WTC11 (cell line): ENCODE data around the gene RAD21L1. TPM values are rescaled to one million over a fixed set of nuclear protein-coding genes. Genes with fewer than 3 reads are reported as not detected.

Source experiments
- ATAC-seq: fragments of 200-7000 bp; cut with Tn5 transposase; 2 replicates; pipeline ENCODE4 v1.10.0; 2021; ENCODE audit warnings: mild to moderate bottlenecking, moderate library complexity
- CTCF ChIA-PET: fragments of 300-600 bp; sonication (Branson Sonifier 250); formaldehyde crosslinking; loops from one replicate; lab custom pipeline; 2021; ENCODE audit warnings: antibody characterized with exemption; lab: Charles Lee
- POLR2A ChIA-PET: fragments of 350-600 bp; sonication (Branson Sonifier 250); formaldehyde crosslinking; loops from one replicate; lab custom pipeline; 2021; ENCODE audit warnings: antibody characterized with exemption; lab: Charles Lee
- DNase-seq: peaks from one replicate; pipeline ENCODE4 v3.0.0; 2021; ENCODE audit warnings: low spot score
- H3K27ac Mint-ChIP-seq: 2 replicates; pipeline ENCODE4 v1.8.0; 2021; ENCODE audit warnings: mixed read lengths
- H3K27me3 Mint-ChIP-seq: 2 replicates; pipeline ENCODE4 v1.8.0; 2021; ENCODE audit warnings: low read depth, mild to moderate bottlenecking, moderate library complexity, mixed read lengths
- H3K36me3 Mint-ChIP-seq: 2 replicates; pipeline ENCODE4 v1.8.0; 2021; ENCODE audit warnings: mixed read lengths
- H3K4me1 Mint-ChIP-seq: 2 replicates; pipeline ENCODE4 v1.8.0; 2022; ENCODE audit warnings: mixed read lengths
- H3K4me3 Mint-ChIP-seq: 2 replicates; pipeline ENCODE4 v1.8.0; 2021; ENCODE audit warnings: mild to moderate bottlenecking, moderate library complexity, mixed read lengths
- H3K9me3 Mint-ChIP-seq: 2 replicates; pipeline ENCODE4 v1.8.0; 2021; ENCODE audit warnings: mixed read lengths
- ESRRA ChIP-seq: sonication (generic); formaldehyde crosslinking; IDR thresholded peaks from 2 replicates; pipeline ENCODE4 v1.8.1; 2022; ENCODE audit warnings: mild to moderate bottlenecking, missing genetic modification reagents, borderline replicate concordance
- GABPB1 ChIP-seq: sonication (generic); formaldehyde crosslinking; IDR thresholded peaks from 2 replicates; pipeline ENCODE4 v1.8.1; 2023; ENCODE audit warnings: mild to moderate bottlenecking, missing genetic modification reagents
- HMGA2 ChIP-seq: fragments of 250-450 bp; sonication (Bioruptor Pico); IDR thresholded peaks from 2 replicates; pipeline ENCODE4 v1.4.0; 2021; ENCODE audit warnings: mild to moderate bottlenecking, moderate library complexity
- MXD4 ChIP-seq: fragments of 250-450 bp; sonication (Bioruptor Pico); IDR thresholded peaks from 2 replicates; pipeline ENCODE4 v1.8.0; 2021; ENCODE audit warnings: mild to moderate bottlenecking, moderate library complexity, borderline replicate concordance
- NFYB ChIP-seq: sonication (generic); formaldehyde crosslinking; conservative IDR thresholded peaks from 2 replicates; pipeline ENCODE4 v1.8.0; 2022; ENCODE audit warnings: low read depth, missing genetic modification reagents
- OVOL2 ChIP-seq: fragments of 250-450 bp; sonication (Bioruptor Pico); IDR thresholded peaks from 2 replicates; pipeline ENCODE4 v1.9.0; 2021; ENCODE audit warnings: mild to moderate bottlenecking, borderline replicate concordance
- PRRX2 ChIP-seq: fragments of 250-450 bp; sonication (Bioruptor Pico); IDR thresholded peaks from 2 replicates; pipeline ENCODE4 v1.8.0; 2021; ENCODE audit warnings: mild to moderate bottlenecking
- RELA ChIP-seq: sonication (generic); formaldehyde crosslinking; IDR thresholded peaks from 2 replicates; pipeline ENCODE4 v1.8.1; 2022; ENCODE audit warnings: missing genetic modification reagents, mild to moderate bottlenecking, borderline replicate concordance
- RORB ChIP-seq: fragments of 250-450 bp; sonication (Bioruptor Pico); IDR thresholded peaks from 2 replicates; pipeline ENCODE4 v1.9.0; 2021; ENCODE audit warnings: mild to moderate bottlenecking
- TEAD1 ChIP-seq: sonication (generic); formaldehyde crosslinking; IDR thresholded peaks from 2 replicates; pipeline ENCODE4 v1.8.0; 2022; ENCODE audit warnings: mild to moderate bottlenecking, missing genetic modification reagents
- ZNF138 ChIP-seq: sonication (generic); formaldehyde crosslinking; conservative IDR thresholded peaks from 2 replicates; pipeline ENCODE4 v1.8.1; 2022; ENCODE audit warnings: mild to moderate bottlenecking, moderate library complexity, missing genetic modification reagents
- total RNA-seq: library from RNA; stranded (reverse); gene quantifications from 3 replicates; pipeline ENCODE4 v1.2.3, GENCODE V29; 2021
- TF ChIP-seq, protein P1 (sequence below): sonication (generic); formaldehyde crosslinking; IDR thresholded peaks from 2 replicates; pipeline ENCODE4 v1.8.1; 2023; ENCODE audit warnings: mild to moderate bottlenecking, moderate library complexity, missing genetic modification reagents
- TF ChIP-seq, protein P2 (sequence below): sonication (generic); formaldehyde crosslinking; IDR thresholded peaks from 2 replicates; pipeline ENCODE4 v1.8.1; 2022; ENCODE audit warnings: mild to moderate bottlenecking, moderate library complexity, missing genetic modification reagents
- TF ChIP-seq, protein P3 (sequence below): sonication (generic); formaldehyde crosslinking; IDR thresholded peaks from 2 replicates; pipeline ENCODE4 v1.8.0; 2023; ENCODE audit warnings: missing genetic modification reagents, mild to moderate bottlenecking, borderline replicate concordance
- TF ChIP-seq, protein P4 (sequence below): fragments of 250-450 bp; sonication (Bioruptor Pico); IDR thresholded peaks from 2 replicates; pipeline ENCODE4 v1.8.0; 2021; ENCODE audit warnings: mild to moderate bottlenecking
- TF ChIP-seq, protein P5 (sequence below): sonication (generic); formaldehyde crosslinking; conservative IDR thresholded peaks from 2 replicates; pipeline ENCODE4 v1.8.1; 2023; ENCODE audit warnings: mild to moderate bottlenecking, low read depth, missing genetic modification reagents, moderate library complexity

RAD21L1 gene
- total RNA-seq, 1 experiment from 2014 or later: 0.77 TPM

DNA sequence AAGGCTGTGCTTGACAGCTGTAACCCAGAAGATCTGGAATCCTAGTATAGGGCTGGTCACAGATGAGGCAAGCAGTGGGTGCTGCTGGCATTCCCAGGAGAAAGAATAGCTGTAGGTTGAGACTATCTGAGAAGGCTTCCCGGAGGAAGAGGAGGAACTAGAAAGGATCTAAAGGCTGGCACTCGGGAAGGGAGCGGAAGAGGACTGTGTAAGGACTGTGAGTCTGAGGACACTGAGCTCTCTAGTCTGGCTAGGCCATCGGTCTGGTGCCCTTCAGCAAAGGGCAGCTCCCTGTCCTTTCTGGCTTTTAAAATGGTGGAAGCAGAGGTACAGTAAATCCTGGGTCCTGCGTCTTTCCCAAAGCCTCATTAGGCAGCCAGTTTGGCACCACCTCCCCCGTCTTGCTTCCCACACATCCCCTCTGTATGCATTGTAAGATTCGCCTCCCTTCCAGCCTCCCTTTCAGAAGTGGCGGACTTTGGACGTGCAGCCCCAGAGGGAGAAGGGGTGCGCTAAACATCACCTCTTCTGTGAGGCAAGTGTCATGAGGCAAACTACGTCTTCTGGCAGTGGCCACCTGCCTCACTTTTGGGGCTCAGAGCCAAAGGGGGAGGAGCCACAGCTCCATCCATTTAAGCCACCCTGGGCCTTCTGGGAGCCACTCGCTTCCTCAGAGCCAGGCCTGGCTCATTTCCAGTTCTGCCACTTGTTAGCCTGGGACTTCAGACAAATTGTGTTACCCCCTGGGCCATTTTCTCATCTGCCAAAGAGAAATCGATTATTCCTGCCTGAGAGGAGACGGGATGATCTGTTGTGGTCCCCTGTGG, 48.9 kb downstream of the RAD21L1 start (continued):
- TF ChIP-seq, protein P1, sequence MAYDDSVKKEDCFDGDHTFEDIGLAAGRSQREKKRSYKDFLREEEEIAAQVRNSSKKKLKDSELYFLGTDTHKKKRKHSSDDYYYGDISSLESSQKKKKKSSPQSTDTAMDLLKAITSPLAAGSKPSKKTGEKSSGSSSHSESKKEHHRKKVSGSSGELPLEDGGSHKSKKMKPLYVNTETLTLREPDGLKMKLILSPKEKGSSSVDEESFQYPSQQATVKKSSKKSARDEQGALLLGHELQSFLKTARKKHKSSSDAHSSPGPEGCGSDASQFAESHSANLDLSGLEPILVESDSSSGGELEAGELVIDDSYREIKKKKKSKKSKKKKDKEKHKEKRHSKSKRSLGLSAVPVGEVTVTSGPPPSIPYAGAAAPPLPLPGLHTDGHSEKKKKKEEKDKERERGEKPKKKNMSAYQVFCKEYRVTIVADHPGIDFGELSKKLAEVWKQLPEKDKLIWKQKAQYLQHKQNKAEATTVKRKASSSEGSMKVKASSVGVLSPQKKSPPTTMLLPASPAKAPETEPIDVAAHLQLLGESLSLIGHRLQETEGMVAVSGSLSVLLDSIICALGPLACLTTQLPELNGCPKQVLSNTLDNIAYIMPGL (CRISPR knock-in tag): no peak
- no peak for TF ChIP-seq PRRX2 (CRISPR knock-in tag)
- TF ChIP-seq, all 79 proteins: peak for 0

DNA sequence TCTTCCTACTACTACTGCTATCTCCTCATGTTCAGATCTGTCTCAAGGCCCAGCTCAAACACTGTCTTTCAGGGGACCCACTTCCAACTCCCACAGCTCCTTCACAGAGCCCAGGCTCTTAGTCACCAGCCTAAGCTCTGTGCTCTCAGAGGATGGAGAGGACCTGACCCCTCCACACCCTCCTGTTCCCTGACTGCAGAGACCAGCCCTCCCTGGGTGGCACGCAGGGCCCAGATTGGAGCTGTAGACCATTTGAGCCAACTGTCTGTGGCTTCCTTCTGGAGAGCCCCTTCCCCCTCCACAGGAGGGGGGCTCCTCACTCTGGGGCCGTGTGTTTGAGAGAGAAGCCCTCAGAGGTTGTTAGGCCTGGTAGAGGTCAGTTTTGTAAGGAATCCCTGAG, 50.1 kb downstream of the RAD21L1 start:
- H3K27ac Mint-ChIP-seq: no peak overlapping the region
- no peak overlapping the region for H3K4me3 Mint-ChIP-seq
- no peaks in the 10 kb centered on the region for H3K36me3 Mint-ChIP-seq
- DNase-seq (no peak), ATAC-seq (no peak)
- H3K4me1 Mint-ChIP-seq: no peaks in the 10 kb centered on the region
- H3K9me3 Mint-ChIP-seq: no peaks in the 10 kb centered on the region
- ChIA-PET POLR2A (no interaction called here), CTCF (interaction anchor here (0.7 to 1.9 kb wide), 2 partner anchors 25 to 37 kb away, joined by 3 to 7 read pairs; no protein-coding TSS in a partner anchor)
- no peaks in the 10 kb centered on the region for H3K27me3 Mint-ChIP-seq
- no peak for TF ChIP-seq HMGA2 (CRISPR knock-in tag)
- no peak for TF ChIP-seq RORB (CRISPR knock-in tag)
- TF ChIP-seq ESRRA: no peak
- TF ChIP-seq, protein P2, sequence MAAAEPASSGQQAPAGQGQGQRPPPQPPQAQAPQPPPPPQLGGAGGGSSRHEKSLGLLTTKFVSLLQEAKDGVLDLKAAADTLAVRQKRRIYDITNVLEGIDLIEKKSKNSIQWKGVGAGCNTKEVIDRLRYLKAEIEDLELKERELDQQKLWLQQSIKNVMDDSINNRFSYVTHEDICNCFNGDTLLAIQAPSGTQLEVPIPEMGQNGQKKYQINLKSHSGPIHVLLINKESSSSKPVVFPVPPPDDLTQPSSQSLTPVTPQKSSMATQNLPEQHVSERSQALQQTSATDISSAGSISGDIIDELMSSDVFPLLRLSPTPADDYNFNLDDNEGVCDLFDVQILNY (CRISPR knock-in tag): no peak

DNA sequence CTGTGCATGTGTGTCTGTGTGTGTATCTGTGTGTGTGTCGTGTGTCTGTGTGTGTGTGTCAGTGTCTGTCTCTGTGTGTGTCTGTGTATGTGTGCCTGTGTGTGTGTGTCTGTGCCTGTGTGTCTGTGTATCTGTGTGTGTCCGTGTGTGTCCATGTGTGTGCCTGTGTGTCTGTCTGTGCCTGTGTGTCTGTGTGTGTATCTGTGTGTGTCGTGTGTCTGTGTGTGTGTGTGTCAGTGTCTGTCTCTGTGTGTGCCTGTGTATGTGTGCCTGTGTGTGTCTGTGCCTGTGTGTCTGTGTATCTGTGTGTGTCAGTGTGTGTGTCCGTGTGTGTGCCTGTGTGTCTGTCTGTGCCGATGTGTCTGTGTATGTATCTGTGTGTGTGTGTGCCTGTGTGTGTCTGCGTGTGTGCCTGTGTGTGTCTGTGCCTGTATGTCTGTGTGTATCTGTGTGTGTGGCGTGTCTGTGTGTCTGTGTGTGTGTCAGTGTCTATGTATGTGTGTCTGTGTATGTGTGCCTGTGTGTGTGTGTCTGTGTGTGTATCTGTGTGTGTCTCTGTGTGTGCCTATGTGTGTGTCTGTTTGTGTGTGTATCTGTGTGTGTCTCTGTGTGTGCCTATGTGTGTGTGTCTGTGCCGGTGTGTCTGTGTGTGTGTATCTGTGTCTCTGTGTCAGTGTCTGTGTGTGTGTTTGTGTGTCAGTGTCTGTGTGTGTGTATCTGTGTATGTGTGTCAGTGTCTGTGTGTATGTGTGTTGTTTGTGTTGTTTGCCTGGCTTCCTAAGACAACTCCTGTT, 51.9 kb downstream of the RAD21L1 start:
- no peak overlapping the region for H3K4me3 Mint-ChIP-seq
- no peaks in the 10 kb centered on the region for H3K36me3 Mint-ChIP-seq
- ATAC-seq: no peak
- no peaks in the 10 kb centered on the region for H3K27me3 Mint-ChIP-seq
- ChIA-PET CTCF (no interaction called here), POLR2A (no interaction called here)
- no peaks in the 10 kb centered on the region for H3K9me3 Mint-ChIP-seq
- no peak for DNase-seq
- no peak overlapping the region for H3K27ac Mint-ChIP-seq
- no peak for TF ChIP-seq ZNF138 (CRISPR knock-in tag)
- H3K4me1 Mint-ChIP-seq: no peaks in the 10 kb centered on the region

DNA sequence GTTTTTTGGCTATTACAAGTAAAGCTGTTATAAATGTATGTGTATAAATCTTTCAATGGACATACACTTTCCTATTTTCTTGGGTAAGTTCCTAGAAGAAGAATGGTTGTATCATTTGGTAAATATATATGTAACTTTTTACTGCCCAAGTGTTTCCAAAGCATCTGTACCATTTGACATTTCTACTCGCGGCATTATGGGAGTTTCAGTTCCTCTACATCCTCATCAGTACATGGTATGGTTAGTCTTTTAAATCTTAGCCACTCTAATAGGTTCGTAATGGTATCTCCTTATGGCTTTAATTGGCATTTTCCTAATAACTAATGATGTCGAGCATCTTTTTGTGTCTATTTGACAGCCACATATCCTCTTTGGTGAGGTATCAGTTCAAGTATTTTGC, 53.1 kb downstream of the RAD21L1 start:
- Mint-ChIP-seq H3K4me1 (no peaks in the 10 kb centered on the region), H3K27me3 (no peaks in the 10 kb centered on the region), H3K36me3 (no peaks in the 10 kb centered on the region), H3K4me3 (no peak overlapping the region), H3K27ac (no peak overlapping the region), H3K9me3 (no peaks in the 10 kb centered on the region)
- ATAC-seq (no peak), DNase-seq (no peak)
- POLR2A ChIA-PET: no interaction called here
- CTCF ChIA-PET: no interaction called here
- TF ChIP-seq, protein P3, sequence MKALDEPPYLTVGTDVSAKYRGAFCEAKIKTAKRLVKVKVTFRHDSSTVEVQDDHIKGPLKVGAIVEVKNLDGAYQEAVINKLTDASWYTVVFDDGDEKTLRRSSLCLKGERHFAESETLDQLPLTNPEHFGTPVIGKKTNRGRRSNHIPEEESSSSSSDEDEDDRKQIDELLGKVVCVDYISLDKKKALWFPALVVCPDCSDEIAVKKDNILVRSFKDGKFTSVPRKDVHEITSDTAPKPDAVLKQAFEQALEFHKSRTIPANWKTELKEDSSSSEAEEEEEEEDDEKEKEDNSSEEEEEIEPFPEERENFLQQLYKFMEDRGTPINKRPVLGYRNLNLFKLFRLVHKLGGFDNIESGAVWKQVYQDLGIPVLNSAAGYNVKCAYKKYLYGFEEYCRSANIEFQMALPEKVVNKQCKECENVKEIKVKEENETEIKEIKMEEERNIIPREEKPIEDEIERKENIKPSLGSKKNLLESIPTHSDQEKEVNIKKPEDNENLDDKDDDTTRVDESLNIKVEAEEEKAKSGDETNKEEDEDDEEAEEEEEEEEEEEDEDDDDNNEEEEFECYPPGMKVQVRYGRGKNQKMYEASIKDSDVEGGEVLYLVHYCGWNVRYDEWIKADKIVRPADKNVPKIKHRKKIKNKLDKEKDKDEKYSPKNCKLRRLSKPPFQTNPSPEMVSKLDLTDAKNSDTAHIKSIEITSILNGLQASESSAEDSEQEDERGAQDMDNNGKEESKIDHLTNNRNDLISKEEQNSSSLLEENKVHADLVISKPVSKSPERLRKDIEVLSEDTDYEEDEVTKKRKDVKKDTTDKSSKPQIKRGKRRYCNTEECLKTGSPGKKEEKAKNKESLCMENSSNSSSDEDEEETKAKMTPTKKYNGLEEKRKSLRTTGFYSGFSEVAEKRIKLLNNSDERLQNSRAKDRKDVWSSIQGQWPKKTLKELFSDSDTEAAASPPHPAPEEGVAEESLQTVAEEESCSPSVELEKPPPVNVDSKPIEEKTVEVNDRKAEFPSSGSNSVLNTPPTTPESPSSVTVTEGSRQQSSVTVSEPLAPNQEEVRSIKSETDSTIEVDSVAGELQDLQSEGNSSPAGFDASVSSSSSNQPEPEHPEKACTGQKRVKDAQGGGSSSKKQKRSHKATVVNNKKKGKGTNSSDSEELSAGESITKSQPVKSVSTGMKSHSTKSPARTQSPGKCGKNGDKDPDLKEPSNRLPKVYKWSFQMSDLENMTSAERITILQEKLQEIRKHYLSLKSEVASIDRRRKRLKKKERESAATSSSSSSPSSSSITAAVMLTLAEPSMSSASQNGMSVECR (CRISPR knock-in tag): no peak
- no peak for TF ChIP-seq RELA
- TF ChIP-seq GABPB1 (CRISPR knock-in tag): no peak
- no peak for TF ChIP-seq TEAD1 (CRISPR knock-in tag)
- no peak for TF ChIP-seq MXD4 (CRISPR knock-in tag)
- TF ChIP-seq, protein P4, sequence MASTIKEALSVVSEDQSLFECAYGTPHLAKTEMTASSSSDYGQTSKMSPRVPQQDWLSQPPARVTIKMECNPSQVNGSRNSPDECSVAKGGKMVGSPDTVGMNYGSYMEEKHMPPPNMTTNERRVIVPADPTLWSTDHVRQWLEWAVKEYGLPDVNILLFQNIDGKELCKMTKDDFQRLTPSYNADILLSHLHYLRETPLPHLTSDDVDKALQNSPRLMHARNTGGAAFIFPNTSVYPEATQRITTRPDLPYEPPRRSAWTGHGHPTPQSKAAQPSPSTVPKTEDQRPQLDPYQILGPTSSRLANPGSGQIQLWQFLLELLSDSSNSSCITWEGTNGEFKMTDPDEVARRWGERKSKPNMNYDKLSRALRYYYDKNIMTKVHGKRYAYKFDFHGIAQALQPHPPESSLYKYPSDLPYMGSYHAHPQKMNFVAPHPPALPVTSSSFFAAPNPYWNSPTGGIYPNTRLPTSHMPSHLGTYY (CRISPR knock-in tag): no peak
- TF ChIP-seq, protein P5, sequence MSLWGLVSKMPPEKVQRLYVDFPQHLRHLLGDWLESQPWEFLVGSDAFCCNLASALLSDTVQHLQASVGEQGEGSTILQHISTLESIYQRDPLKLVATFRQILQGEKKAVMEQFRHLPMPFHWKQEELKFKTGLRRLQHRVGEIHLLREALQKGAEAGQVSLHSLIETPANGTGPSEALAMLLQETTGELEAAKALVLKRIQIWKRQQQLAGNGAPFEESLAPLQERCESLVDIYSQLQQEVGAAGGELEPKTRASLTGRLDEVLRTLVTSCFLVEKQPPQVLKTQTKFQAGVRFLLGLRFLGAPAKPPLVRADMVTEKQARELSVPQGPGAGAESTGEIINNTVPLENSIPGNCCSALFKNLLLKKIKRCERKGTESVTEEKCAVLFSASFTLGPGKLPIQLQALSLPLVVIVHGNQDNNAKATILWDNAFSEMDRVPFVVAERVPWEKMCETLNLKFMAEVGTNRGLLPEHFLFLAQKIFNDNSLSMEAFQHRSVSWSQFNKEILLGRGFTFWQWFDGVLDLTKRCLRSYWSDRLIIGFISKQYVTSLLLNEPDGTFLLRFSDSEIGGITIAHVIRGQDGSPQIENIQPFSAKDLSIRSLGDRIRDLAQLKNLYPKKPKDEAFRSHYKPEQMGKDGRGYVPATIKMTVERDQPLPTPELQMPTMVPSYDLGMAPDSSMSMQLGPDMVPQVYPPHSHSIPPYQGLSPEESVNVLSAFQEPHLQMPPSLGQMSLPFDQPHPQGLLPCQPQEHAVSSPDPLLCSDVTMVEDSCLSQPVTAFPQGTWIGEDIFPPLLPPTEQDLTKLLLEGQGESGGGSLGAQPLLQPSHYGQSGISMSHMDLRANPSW (CRISPR knock-in tag): no peak
- no peak for TF ChIP-seq NFYB
- no peak for TF ChIP-seq OVOL2 (CRISPR knock-in tag)
